ENCODE data around the gene ACBD6.

The ACBD6 gene

GRCh38 chr1:180380259-180381183, 121.9 kb downstream of the ACBD6 start:
- Histone ChIP-seq H3K4me1 (ENCODE audit: insufficient read depth, low read length) (no peaks in the 10 kb centered on the region), H3K9ac (ENCODE audit: low read depth, low read length) (no peak overlapping the region), H3K4me3 (ENCODE audit: low read length) (no peak overlapping the region), H3K27ac (ENCODE audit: low read length) (no peak overlapping the region), H3K9me3 (ENCODE audit: insufficient read depth, low read depth, low read length) (peaks cover 24% of the 10 kb centered on the region), H3K27me3 (ENCODE audit: insufficient read depth, low read length) (no peaks in the 10 kb centered on the region), H3K36me3 (ENCODE audit: insufficient read depth, low read depth, low read length) (peaks cover 5% of the 10 kb centered on the region; the same call in 1 of the 2 replicates)

- H3K27me3 ChIP-seq (ENCODE audit: insufficient read depth, low read length): no peaks in the 10 kb centered on the region
- peaks cover 15% of the 10 kb centered on the region for H3K9me3 ChIP-seq (ENCODE audit: insufficient read depth, low read depth, low read length)
- no peak overlapping the region for H3K4me3 ChIP-seq (ENCODE audit: low read length)
- no peak overlapping the region for H3K9ac ChIP-seq (ENCODE audit: low read depth, low read length)
- H3K27ac ChIP-seq (ENCODE audit: low read length): no peak overlapping the region
- peaks cover 5% of the 10 kb centered on the region; the same call in 1 of the 2 replicates for H3K36me3 ChIP-seq (ENCODE audit: insufficient read depth, low read depth, low read length)
- H3K4me1 ChIP-seq (ENCODE audit: insufficient read depth, low read length): peaks cover 9% of the 10 kb centered on the region; the same call in 1 of the 2 replicates
Measured at GRCh38 chr1:180376800-180377199, 125.6 kb downstream of the ACBD6 start.

- H3K9me3 ChIP-seq (ENCODE audit: insufficient read depth, low read depth, low read length): peaks cover 15% of the 10 kb centered on the region
- H3K4me3 ChIP-seq (ENCODE audit: low read length): no peak overlapping the region
- H3K27ac ChIP-seq (ENCODE audit: low read length): no peak overlapping the region
- peaks cover 9% of the 10 kb centered on the region; the same call in 1 of the 2 replicates for H3K4me1 ChIP-seq (ENCODE audit: insufficient read depth, low read length)
- no peak overlapping the region for H3K9ac ChIP-seq (ENCODE audit: low read depth, low read length)
- H3K36me3 ChIP-seq (ENCODE audit: insufficient read depth, low read depth, low read length): peaks cover 5% of the 10 kb centered on the region; the same call in 1 of the 2 replicates
- no peaks in the 10 kb centered on the region for H3K27me3 ChIP-seq (ENCODE audit: insufficient read depth, low read length)
Measured at GRCh38 chr1:180376253-180376652, 126.1 kb downstream of the ACBD6 start.

GRCh38 chr1:180372728-180373127, 129.6 kb downstream of the ACBD6 start:
- Histone ChIP-seq H3K4me3 (ENCODE audit: low read length) (no peak overlapping the region), H3K27me3 (ENCODE audit: insufficient read depth, low read length) (no peaks in the 10 kb centered on the region), H3K9me3 (ENCODE audit: insufficient read depth, low read depth, low read length) (no peaks in the 10 kb centered on the region), H3K4me1 (ENCODE audit: insufficient read depth, low read length) (peaks cover 9% of the 10 kb centered on the region; the same call in 1 of the 2 replicates), H3K27ac (ENCODE audit: low read length) (no peak overlapping the region), H3K36me3 (ENCODE audit: insufficient read depth, low read depth, low read length) (no peaks in the 10 kb centered on the region), H3K9ac (ENCODE audit: low read depth, low read length) (no peak overlapping the region)

- H3K4me3 ChIP-seq (ENCODE audit: low read length): no peak overlapping the region
- no peak overlapping the region for H3K27ac ChIP-seq (ENCODE audit: low read length)
- H3K9ac ChIP-seq (ENCODE audit: low read depth, low read length): no peak overlapping the region
- no peaks in the 10 kb centered on the region for H3K36me3 ChIP-seq (ENCODE audit: insufficient read depth, low read depth, low read length)
- H3K4me1 ChIP-seq (ENCODE audit: insufficient read depth, low read length): peaks cover 9% of the 10 kb centered on the region; the same call in 1 of the 2 replicates
- no peaks in the 10 kb centered on the region for H3K27me3 ChIP-seq (ENCODE audit: insufficient read depth, low read length)
- no peaks in the 10 kb centered on the region for H3K9me3 ChIP-seq (ENCODE audit: insufficient read depth, low read depth, low read length)
Measured at GRCh38 chr1:180370597-180370996, 131.8 kb downstream of the ACBD6 start.

GRCh38 chr1:180370188-180370587, 132.2 kb downstream of the ACBD6 start:
- Histone ChIP-seq H3K27ac (ENCODE audit: low read length) (no peak overlapping the region), H3K36me3 (ENCODE audit: insufficient read depth, low read depth, low read length) (no peaks in the 10 kb centered on the region), H3K4me1 (ENCODE audit: insufficient read depth, low read length) (peaks cover 9% of the 10 kb centered on the region; the same call in 1 of the 2 replicates), H3K27me3 (ENCODE audit: insufficient read depth, low read length) (no peaks in the 10 kb centered on the region), H3K4me3 (ENCODE audit: low read length) (no peak overlapping the region), H3K9me3 (ENCODE audit: insufficient read depth, low read depth, low read length) (no peaks in the 10 kb centered on the region), H3K9ac (ENCODE audit: low read depth, low read length) (no peak overlapping the region)

- H3K27ac ChIP-seq (ENCODE audit: low read length): no peak overlapping the region
- H3K4me1 ChIP-seq (ENCODE audit: insufficient read depth, low read length): peaks cover 4% of the 10 kb centered on the region; the same call in 1 of the 2 replicates
- no peaks in the 10 kb centered on the region for H3K27me3 ChIP-seq (ENCODE audit: insufficient read depth, low read length)
- no peak overlapping the region for H3K4me3 ChIP-seq (ENCODE audit: low read length)
- no peak overlapping the region for H3K9ac ChIP-seq (ENCODE audit: low read depth, low read length)
- no peaks in the 10 kb centered on the region for H3K9me3 ChIP-seq (ENCODE audit: insufficient read depth, low read depth, low read length)
- no peaks in the 10 kb centered on the region for H3K36me3 ChIP-seq (ENCODE audit: insufficient read depth, low read depth, low read length)
Measured at GRCh38 chr1:180369061-180369460, 133.3 kb downstream of the ACBD6 start.

- Histone ChIP-seq H3K9me3 (ENCODE audit: insufficient read depth, low read depth, low read length) (no peaks in the 10 kb centered on the region), H3K4me3 (ENCODE audit: low read length) (no peak overlapping the region), H3K4me1 (ENCODE audit: insufficient read depth, low read length) (peaks cover 17% of the 10 kb centered on the region; the same call in 1 of the 2 replicates), H3K27ac (ENCODE audit: low read length) (no peak overlapping the region), H3K9ac (ENCODE audit: low read depth, low read length) (no peak overlapping the region), H3K27me3 (ENCODE audit: insufficient read depth, low read length) (no peaks in the 10 kb centered on the region), H3K36me3 (ENCODE audit: insufficient read depth, low read depth, low read length) (no peaks in the 10 kb centered on the region)
Measured at GRCh38 chr1:180366371-180367068, 135.9 kb downstream of the ACBD6 start.

- Histone ChIP-seq H3K27me3 (ENCODE audit: insufficient read depth, low read length) (no peaks in the 10 kb centered on the region), H3K4me3 (ENCODE audit: low read length) (no peak overlapping the region), H3K36me3 (ENCODE audit: insufficient read depth, low read depth, low read length) (no peaks in the 10 kb centered on the region), H3K4me1 (ENCODE audit: insufficient read depth, low read length) (peaks cover 20% of the 10 kb centered on the region), H3K27ac (ENCODE audit: low read length) (no peak overlapping the region), H3K9ac (ENCODE audit: low read depth, low read length) (no peak overlapping the region), H3K9me3 (ENCODE audit: insufficient read depth, low read depth, low read length) (no peaks in the 10 kb centered on the region)
Measured at GRCh38 chr1:180365039-180365438, 137.3 kb downstream of the ACBD6 start.

- Histone ChIP-seq H3K9ac (ENCODE audit: low read depth, low read length) (no peak overlapping the region), H3K27me3 (ENCODE audit: insufficient read depth, low read length) (no peaks in the 10 kb centered on the region), H3K27ac (ENCODE audit: low read length) (no peak overlapping the region), H3K4me1 (ENCODE audit: insufficient read depth, low read length) (peaks cover 20% of the 10 kb centered on the region), H3K9me3 (ENCODE audit: insufficient read depth, low read depth, low read length) (no peaks in the 10 kb centered on the region), H3K4me3 (ENCODE audit: low read length) (no peak overlapping the region), H3K36me3 (ENCODE audit: insufficient read depth, low read depth, low read length) (no peaks in the 10 kb centered on the region)
Measured at GRCh38 chr1:180363246-180363995, 139.0 kb downstream of the ACBD6 start.

GRCh38 chr1:180360333-180361075, 141.9 kb downstream of the ACBD6 start:
- H3K36me3 ChIP-seq (ENCODE audit: insufficient read depth, low read depth, low read length): no peaks in the 10 kb centered on the region
- H3K9ac ChIP-seq (ENCODE audit: low read depth, low read length): no peak overlapping the region
- H3K9me3 ChIP-seq (ENCODE audit: insufficient read depth, low read depth, low read length): no peaks in the 10 kb centered on the region
- H3K4me3 ChIP-seq (ENCODE audit: low read length): no peak overlapping the region
- no peak overlapping the region for H3K27ac ChIP-seq (ENCODE audit: low read length)
- peaks cover 20% of the 10 kb centered on the region for H3K4me1 ChIP-seq (ENCODE audit: insufficient read depth, low read length)
- H3K27me3 ChIP-seq (ENCODE audit: insufficient read depth, low read length): no peaks in the 10 kb centered on the region
